ENCODE measurements around the gene MACROD1. TPM values are rescaled to one million over a fixed set of nuclear protein-coding genes. Genes with fewer than 3 reads are reported as not detected.

Gene MACROD1
- total RNA-seq, 1 donor from 2014 or later: 29.6 TPM

DNA sequence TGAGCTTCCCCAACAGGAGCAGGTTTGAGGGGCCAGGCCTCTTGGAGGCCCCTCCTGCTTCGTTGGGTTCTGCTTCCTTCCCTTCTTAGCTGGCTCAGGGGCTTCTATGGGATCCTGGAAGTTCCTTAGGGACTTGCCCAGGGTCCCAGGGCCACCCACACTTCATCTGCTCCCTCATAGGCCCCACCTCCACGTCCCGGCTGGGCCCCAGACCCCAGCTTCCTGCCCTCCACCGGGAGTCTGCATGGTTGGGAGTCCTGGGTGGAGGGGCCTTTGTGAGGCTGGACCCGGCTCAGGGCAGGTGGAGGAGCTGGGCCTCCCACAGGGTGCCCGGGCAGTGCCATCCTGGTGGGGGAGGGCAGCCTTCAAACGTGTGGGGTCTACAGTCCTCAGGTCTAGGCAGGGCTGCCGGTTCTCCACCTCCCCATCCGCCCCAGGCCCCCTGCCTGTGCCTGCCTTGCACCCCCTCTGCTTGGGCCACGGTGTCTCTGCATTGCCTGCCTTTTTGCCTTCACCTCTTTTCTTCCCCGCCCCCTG is 168.0 kb downstream of the MACROD1 start:
- TF ChIP-seq, protein P1, sequence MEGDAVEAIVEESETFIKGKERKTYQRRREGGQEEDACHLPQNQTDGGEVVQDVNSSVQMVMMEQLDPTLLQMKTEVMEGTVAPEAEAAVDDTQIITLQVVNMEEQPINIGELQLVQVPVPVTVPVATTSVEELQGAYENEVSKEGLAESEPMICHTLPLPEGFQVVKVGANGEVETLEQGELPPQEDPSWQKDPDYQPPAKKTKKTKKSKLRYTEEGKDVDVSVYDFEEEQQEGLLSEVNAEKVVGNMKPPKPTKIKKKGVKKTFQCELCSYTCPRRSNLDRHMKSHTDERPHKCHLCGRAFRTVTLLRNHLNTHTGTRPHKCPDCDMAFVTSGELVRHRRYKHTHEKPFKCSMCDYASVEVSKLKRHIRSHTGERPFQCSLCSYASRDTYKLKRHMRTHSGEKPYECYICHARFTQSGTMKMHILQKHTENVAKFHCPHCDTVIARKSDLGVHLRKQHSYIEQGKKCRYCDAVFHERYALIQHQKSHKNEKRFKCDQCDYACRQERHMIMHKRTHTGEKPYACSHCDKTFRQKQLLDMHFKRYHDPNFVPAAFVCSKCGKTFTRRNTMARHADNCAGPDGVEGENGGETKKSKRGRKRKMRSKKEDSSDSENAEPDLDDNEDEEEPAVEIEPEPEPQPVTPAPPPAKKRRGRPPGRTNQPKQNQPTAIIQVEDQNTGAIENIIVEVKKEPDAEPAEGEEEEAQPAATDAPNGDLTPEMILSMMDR (IDR thresholded peaks at IDR 0.05): no peak
- H3K4me3 Mint-ChIP-seq (ENCODE audit: unreplicated experiment): no peak overlapping the region
- H3K4me1 Mint-ChIP-seq (ENCODE audit: unreplicated experiment): peaks cover 13% of the 10 kb centered on the region

DNA sequence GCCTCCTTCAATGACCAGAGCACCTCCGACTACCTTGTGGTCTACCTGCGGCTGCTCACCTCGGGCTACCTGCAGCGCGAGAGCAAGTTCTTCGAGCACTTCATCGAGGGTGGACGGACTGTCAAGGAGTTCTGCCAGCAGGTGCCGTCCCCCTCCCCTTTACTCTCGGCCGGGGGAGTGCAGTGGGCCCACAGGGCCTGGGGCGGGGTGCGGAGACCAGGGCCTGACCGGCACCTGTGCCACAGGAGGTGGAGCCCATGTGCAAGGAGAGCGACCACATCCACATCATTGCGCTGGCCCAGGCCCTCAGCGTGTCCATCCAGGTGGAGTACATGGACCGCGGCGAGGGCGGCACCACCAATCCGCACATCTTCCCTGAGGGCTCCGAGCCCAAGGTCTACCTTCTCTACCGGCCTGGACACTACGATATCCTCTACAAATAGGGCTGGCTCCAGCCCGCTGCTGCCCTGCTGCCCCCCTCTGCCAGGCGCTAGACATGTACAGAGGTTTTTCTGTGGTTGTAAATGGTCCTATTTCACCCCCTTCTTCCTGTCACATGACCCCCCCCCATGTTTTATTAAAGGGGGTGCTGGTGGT is 168.7 kb downstream of the MACROD1 start:
- Mint-ChIP-seq H3K9me3 (ENCODE audit: unreplicated experiment) (no peaks in the 10 kb centered on the region), H3K36me3 (ENCODE audit: unreplicated experiment) (peaks cover 4% of the 10 kb centered on the region), H3K4me3 (ENCODE audit: unreplicated experiment) (no peak overlapping the region), H3K4me1 (ENCODE audit: unreplicated experiment) (peaks cover 12% of the 10 kb centered on the region), H3K27ac (ENCODE audit: unreplicated experiment) (no peak overlapping the region), H3K27me3 (ENCODE audit: unreplicated experiment) (no peaks in the 10 kb centered on the region)
- TF ChIP-seq, protein P1 (IDR thresholded peaks at IDR 0.05): no peak
- no peak for DNase-seq (ENCODE audit: extremely low spot score, unreplicated experiment)

More for the DNA sequence above, 168.0 kb downstream of the MACROD1 start:
- Mint-ChIP-seq H3K27me3 (ENCODE audit: unreplicated experiment) (no peaks in the 10 kb centered on the region), H3K9me3 (ENCODE audit: unreplicated experiment) (no peaks in the 10 kb centered on the region), H3K36me3 (ENCODE audit: unreplicated experiment) (peaks cover 4% of the 10 kb centered on the region), H3K27ac (ENCODE audit: unreplicated experiment) (no peak overlapping the region)
- no peak for DNase-seq (ENCODE audit: extremely low spot score, unreplicated experiment)

DNA sequence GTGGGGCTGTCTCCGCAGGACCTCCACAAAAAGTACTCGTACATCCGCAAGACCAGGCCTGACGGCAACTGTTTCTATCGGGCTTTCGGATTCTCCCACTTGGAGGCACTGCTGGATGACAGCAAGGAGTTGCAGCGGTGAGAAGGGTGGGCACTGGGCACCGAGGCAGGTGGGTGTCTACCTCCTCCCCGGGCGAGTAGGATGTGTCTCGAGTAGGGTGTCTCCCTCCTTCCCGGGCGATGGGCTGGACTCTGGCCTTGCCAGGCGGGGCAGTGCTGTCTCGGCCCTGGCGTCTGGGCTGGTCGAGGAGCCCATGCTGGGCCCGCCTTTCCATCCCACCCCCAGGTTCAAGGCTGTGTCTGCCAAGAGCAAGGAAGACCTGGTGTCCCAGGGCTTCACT is 169.4 kb downstream of the MACROD1 start:
- Mint-ChIP-seq H3K4me3 (ENCODE audit: unreplicated experiment) (no peak overlapping the region), H3K36me3 (ENCODE audit: unreplicated experiment) (peaks cover 9% of the 10 kb centered on the region), H3K27ac (ENCODE audit: unreplicated experiment) (no peak overlapping the region), H3K9me3 (ENCODE audit: unreplicated experiment) (no peaks in the 10 kb centered on the region), H3K4me1 (ENCODE audit: unreplicated experiment) (peaks cover 5% of the 10 kb centered on the region), H3K27me3 (ENCODE audit: unreplicated experiment) (no peaks in the 10 kb centered on the region)
- TF ChIP-seq, protein P1 (IDR thresholded peaks at IDR 0.05): no peak
- DNase-seq (ENCODE audit: extremely low spot score, unreplicated experiment): no peak

DNA sequence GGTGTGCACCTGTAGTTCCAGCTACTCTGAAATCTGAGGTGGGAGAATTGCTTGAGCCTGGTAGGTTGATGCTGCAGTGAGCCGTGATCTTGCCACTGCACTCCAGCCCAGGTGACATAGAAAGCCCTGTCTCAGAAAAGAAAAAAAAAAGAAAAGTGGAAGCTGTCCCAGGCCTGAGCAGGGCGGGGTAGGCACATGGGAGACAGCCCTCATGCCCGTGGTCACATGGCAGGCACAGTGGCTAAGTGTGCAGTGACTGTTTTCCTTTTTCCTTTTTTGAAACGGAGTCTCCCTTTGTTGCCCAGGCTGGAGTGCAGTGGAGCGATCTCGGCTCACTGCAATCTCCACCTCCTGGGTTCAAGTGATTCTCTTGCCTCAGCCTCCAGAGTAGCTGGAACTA is 171.9 kb downstream of the MACROD1 start:
- no peak overlapping the region for H3K27ac Mint-ChIP-seq (ENCODE audit: unreplicated experiment)
- peaks cover 19% of the 10 kb centered on the region for H3K36me3 Mint-ChIP-seq (ENCODE audit: unreplicated experiment)
- H3K27me3 Mint-ChIP-seq (ENCODE audit: unreplicated experiment): no peaks in the 10 kb centered on the region
- TF ChIP-seq, protein P1 (IDR thresholded peaks at IDR 0.05): no peak
- no peak for DNase-seq (ENCODE audit: extremely low spot score, unreplicated experiment)
- H3K9me3 Mint-ChIP-seq (ENCODE audit: unreplicated experiment): no peaks in the 10 kb centered on the region
- no peak overlapping the region for H3K4me3 Mint-ChIP-seq (ENCODE audit: unreplicated experiment)
- H3K4me1 Mint-ChIP-seq (ENCODE audit: unreplicated experiment): no peaks in the 10 kb centered on the region

DNA sequence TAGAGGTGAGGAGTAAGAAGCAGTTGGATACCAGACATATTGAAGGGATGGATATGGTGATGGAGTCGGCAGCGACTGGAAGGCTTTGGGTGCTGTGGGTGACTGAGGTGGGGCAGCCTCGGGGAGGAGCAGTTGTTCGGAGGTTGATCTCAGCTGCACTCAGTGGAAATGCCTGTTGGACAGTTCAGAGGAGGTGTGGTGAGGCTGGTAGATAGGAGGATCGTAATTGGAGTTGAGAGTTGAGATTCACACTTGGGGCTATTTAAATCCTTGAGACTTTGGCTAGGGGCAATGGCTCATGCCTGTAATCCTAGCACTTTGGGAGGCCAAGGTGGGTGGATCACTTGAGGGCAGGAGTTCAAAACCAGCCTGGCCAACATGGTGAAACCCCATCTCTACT is 172.8 kb downstream of the MACROD1 start:
- no peak for DNase-seq (ENCODE audit: extremely low spot score, unreplicated experiment)
- no peaks in the 10 kb centered on the region for H3K9me3 Mint-ChIP-seq (ENCODE audit: unreplicated experiment)
- no peak overlapping the region for H3K27ac Mint-ChIP-seq (ENCODE audit: unreplicated experiment)
- H3K36me3 Mint-ChIP-seq (ENCODE audit: unreplicated experiment): peaks cover 25% of the 10 kb centered on the region
- H3K4me3 Mint-ChIP-seq (ENCODE audit: unreplicated experiment): no peak overlapping the region
- H3K27me3 Mint-ChIP-seq (ENCODE audit: unreplicated experiment): no peaks in the 10 kb centered on the region
- TF ChIP-seq, protein P1 (IDR thresholded peaks at IDR 0.05): no peak
- H3K4me1 Mint-ChIP-seq (ENCODE audit: unreplicated experiment): peaks cover 3% of the 10 kb centered on the region

All from osteocyte (in vitro differentiated cells).